ENCODE data around the gene ZCCHC7. TPM values are rescaled to one million over a fixed set of nuclear protein-coding genes. Genes with fewer than 3 reads are reported as not detected.

Gene ZCCHC7
- total and polyA plus RNA-seq, 4 donors: 7.7 to 28.0 (median 12.6) TPM

- H3K4me1 ChIP-seq (ENCODE audit: control insufficient read depth in 5 of 5, insufficient read depth in 5 of 5, low read length in 5 of 5): peaks cover 0 to 2% (median 0%) of the 10 kb centered on the region in 5 donors
- 43 to 44% methylated on average over 2 of the region's 2 CpGs for WGBS, 2 donors
- TF ChIP-seq, protein P1, sequence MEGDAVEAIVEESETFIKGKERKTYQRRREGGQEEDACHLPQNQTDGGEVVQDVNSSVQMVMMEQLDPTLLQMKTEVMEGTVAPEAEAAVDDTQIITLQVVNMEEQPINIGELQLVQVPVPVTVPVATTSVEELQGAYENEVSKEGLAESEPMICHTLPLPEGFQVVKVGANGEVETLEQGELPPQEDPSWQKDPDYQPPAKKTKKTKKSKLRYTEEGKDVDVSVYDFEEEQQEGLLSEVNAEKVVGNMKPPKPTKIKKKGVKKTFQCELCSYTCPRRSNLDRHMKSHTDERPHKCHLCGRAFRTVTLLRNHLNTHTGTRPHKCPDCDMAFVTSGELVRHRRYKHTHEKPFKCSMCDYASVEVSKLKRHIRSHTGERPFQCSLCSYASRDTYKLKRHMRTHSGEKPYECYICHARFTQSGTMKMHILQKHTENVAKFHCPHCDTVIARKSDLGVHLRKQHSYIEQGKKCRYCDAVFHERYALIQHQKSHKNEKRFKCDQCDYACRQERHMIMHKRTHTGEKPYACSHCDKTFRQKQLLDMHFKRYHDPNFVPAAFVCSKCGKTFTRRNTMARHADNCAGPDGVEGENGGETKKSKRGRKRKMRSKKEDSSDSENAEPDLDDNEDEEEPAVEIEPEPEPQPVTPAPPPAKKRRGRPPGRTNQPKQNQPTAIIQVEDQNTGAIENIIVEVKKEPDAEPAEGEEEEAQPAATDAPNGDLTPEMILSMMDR (IDR thresholded peaks at IDR 0.05; ENCODE audit: control extremely low read depth, extremely low read depth): no peak
Observed at GRCh38 chr9:37209431-37210386, 89.3 kb downstream of the ZCCHC7 start.

GRCh38 chr9:37210737-37211523, 90.6 kb downstream of the ZCCHC7 start:
- Histone ChIP-seq H3K9me3 (ENCODE audit: control insufficient read depth in 4 of 4, insufficient read depth in 3 of 4, low read length in 3 of 4) (no peaks in the 10 kb centered on the region), H3K4me3 (no peak overlapping the region), H3K9ac (ENCODE audit: insufficient read depth in 1 of 2, low read length in 2 of 2) (no peak overlapping the region), H3K27me3 (ENCODE audit: control insufficient read depth in 3 of 3, insufficient read depth in 3 of 3, low read length in 2 of 3) (no peaks in the 10 kb centered on the region), H3K4me1 (ENCODE audit: control insufficient read depth in 5 of 5, insufficient read depth in 5 of 5, low read length in 5 of 5) (peaks cover 0 to 2% (median 0%) of the 10 kb centered on the region in 5 donors), H3K36me3 (ENCODE audit: control insufficient read depth in 4 of 4, insufficient read depth in 4 of 4, low read length in 4 of 4) (peaks cover 0 to 5% (median 1%) of the 10 kb centered on the region in 4 donors), H3K27ac (ENCODE audit: low read depth in 1 of 2, low read length in 1 of 2) (no peak overlapping the region)
- DNase-seq (no peak), ATAC-seq (ENCODE audit: insufficient read depth, low FRiP score) (no peak)
- WGBS, 2 donors: 85 to 89% methylated on average over 3 of the region's 3 CpGs
- TF ChIP-seq, protein P1 (IDR thresholded peaks at IDR 0.05; ENCODE audit: control extremely low read depth, extremely low read depth): no peak

More at GRCh38 chr9:37209431-37210386, 89.3 kb downstream of the ZCCHC7 start:
- Histone ChIP-seq H3K9me3 (ENCODE audit: control insufficient read depth in 4 of 4, insufficient read depth in 3 of 4, low read length in 3 of 4) (no peaks in the 10 kb centered on the region), H3K4me3 (no peak overlapping the region), H3K9ac (ENCODE audit: insufficient read depth in 1 of 2, low read length in 2 of 2) (no peak overlapping the region), H3K27me3 (ENCODE audit: control insufficient read depth in 3 of 3, insufficient read depth in 3 of 3, low read length in 2 of 3) (no peaks in the 10 kb centered on the region), H3K36me3 (ENCODE audit: control insufficient read depth in 4 of 4, insufficient read depth in 4 of 4, low read length in 4 of 4) (peaks cover 0 to 5% (median 1%) of the 10 kb centered on the region in 4 donors), H3K27ac (ENCODE audit: low read depth in 1 of 2, low read length in 1 of 2) (no peak overlapping the region)
- ATAC-seq (ENCODE audit: insufficient read depth, low FRiP score) (no peak), DNase-seq (no peak)

- DNase-seq (no peak), ATAC-seq (ENCODE audit: insufficient read depth, low FRiP score) (no peak)
- H3K27ac ChIP-seq (ENCODE audit: low read depth in 1 of 2, low read length in 1 of 2): no peak overlapping the region
- 88 to 92% methylated on average over 2 of the region's 2 CpGs for WGBS, 2 donors
- no peaks in the 10 kb centered on the region for H3K9me3 ChIP-seq (ENCODE audit: control insufficient read depth in 4 of 4, insufficient read depth in 3 of 4, low read length in 3 of 4)
- no peak overlapping the region for H3K4me3 ChIP-seq
- H3K27me3 ChIP-seq (ENCODE audit: control insufficient read depth in 3 of 3, insufficient read depth in 3 of 3, low read length in 2 of 3): no peaks in the 10 kb centered on the region
- peaks cover 0 to 2% (median 0%) of the 10 kb centered on the region in 5 donors for H3K4me1 ChIP-seq (ENCODE audit: control insufficient read depth in 5 of 5, insufficient read depth in 5 of 5, low read length in 5 of 5)
- H3K9ac ChIP-seq (ENCODE audit: insufficient read depth in 1 of 2, low read length in 2 of 2): no peak overlapping the region
- TF ChIP-seq, protein P1 (IDR thresholded peaks at IDR 0.05; ENCODE audit: control extremely low read depth, extremely low read depth): no peak
- H3K36me3 ChIP-seq (ENCODE audit: control insufficient read depth in 4 of 4, insufficient read depth in 4 of 4, low read length in 4 of 4): peaks cover 0 to 3% (median 0%) of the 10 kb centered on the region in 4 donors
Observed at GRCh38 chr9:37212435-37212834, 92.1 kb downstream of the ZCCHC7 start.

Data from lung (tissue), 12 donors.